HEK293T (cell line): ENCODE measurements around the gene FNBP1L.

ENCODE experiments used
- ARNT ChIP-seq: fragments of 450-650 bp; IDR thresholded peaks from 2 replicates; pipeline ENCODE4 v1.6.1; 2017; ENCODE audit warnings: mild to moderate bottlenecking
- BHLHE40 ChIP-seq: fragments of 450-650 bp; IDR thresholded peaks from 2 replicates; pipeline ENCODE4 v1.6.1; 2016; ENCODE audit warnings: mild to moderate bottlenecking, moderate library complexity, borderline replicate concordance
- FOXM1 ChIP-seq: fragments of 450-650 bp; IDR thresholded peaks from 2 replicates; pipeline ENCODE4 v1.6.1; 2017; ENCODE audit warnings: mild to moderate bottlenecking, borderline replicate concordance
- LEF1 ChIP-seq: fragments of 450-650 bp; IDR thresholded peaks from 2 replicates; pipeline ENCODE4 v1.6.1; 2017; ENCODE audit warnings: mild to moderate bottlenecking, borderline replicate concordance
- SUZ12 ChIP-seq: fragments of 450-650 bp; IDR thresholded peaks from 2 replicates; pipeline ENCODE4 v1.6.1; 2016; ENCODE audit warnings: mild to moderate bottlenecking

GRCh38 chr1:93600663-93601062, 152.7 kb downstream of the FNBP1L start:
- TF ChIP-seq BHLHE40: no peak
- TF ChIP-seq FOXM1: no peak
- TF ChIP-seq LEF1: no peak
- no peak for TF ChIP-seq SUZ12
- no peak for TF ChIP-seq ARNT
